Gastrocnemius medialis (tissue), 4 donors: Measurements from ENCODE around the gene HDDC2. TPM values are rescaled to one million over a fixed set of nuclear protein-coding genes. Genes with fewer than 3 reads are reported as not detected.

ENCODE experiments used
- ATAC-seq, 2 donors: fragments of 150-250 bp; one replicate each; pipeline ENCODE4 v1.9.1; 2016
- DNase-seq, 2 donors: peaks; one replicate each; pipeline ENCODE4 v3.0.0-alpha.2; 2019
- H3K27ac ChIP-seq, 4 donors: fragments of 200-600 bp; sonication (generic); 1 replicate in 1 of 4; 2 replicates in 3 of 4; pipeline ENCODE4 v1.5.1; 2016 to 2018; ENCODE audit warnings: mild to moderate bottlenecking in 2 of 4, moderate library complexity in 1 of 4
- H3K27me3 ChIP-seq, 3 donors: fragments of 200-600 bp; sonication (generic) in 2 of 3; 1 replicate in 1 of 3; 2 replicates in 2 of 3; pipeline versions ENCODE4 v1.5.1 to v1.6.0; 2016 to 2019; ENCODE audit warnings: mild to moderate bottlenecking in 1 of 3, moderate library complexity in 1 of 3
- H3K36me3 ChIP-seq, 2 donors: fragments of 200-600 bp; sonication (generic) in 1 of 2; one replicate each; pipeline ENCODE4 v1.5.1; 2017 to 2018
- H3K4me1 ChIP-seq, 2 donors: fragments of 200-600 bp; sonication (generic) in 1 of 2; one replicate each; pipeline ENCODE4 v1.5.1; 2016 to 2017; ENCODE audit warnings: mild to moderate bottlenecking in 2 of 2
- H3K4me3 ChIP-seq, 4 donors: fragments of 200-600 bp; sonication (generic) in 3 of 4; 1 replicate in 1 of 4; 2 replicates in 3 of 4; pipeline ENCODE4 v1.5.1; 2016 to 2019; ENCODE audit warnings: mild to moderate bottlenecking in 2 of 4
- H3K9me3 ChIP-seq, 3 donors: fragments of 200-600 bp; sonication (generic) in 2 of 3; 1 replicate in 1 of 3; 2 replicates in 2 of 3; pipeline ENCODE4 v1.5.1; 2016 to 2019
- POLR2A ChIP-seq, 2 donors: fragments of 450-650 bp; IDR thresholded peaks; one replicate each; pipeline ENCODE4 v1.6.1; 2017; ENCODE audit warnings: antibody characterized with exemption in 2 of 2, mild to moderate bottlenecking in 2 of 2, moderate library complexity in 2 of 2
- in situ Hi-C, 4 donors: fragments of 200-750 bp; cut with MboI; loops; one replicate each; pipeline versions ENCODE4 v1.15.0 to v1.8.0; 2017; ENCODE audit warnings: low sequenced_read_pairs in 4 of 4
- intact Hi-C: fragments of 100-400 bp; cut with DNase I; formaldehyde crosslinking; loops from one replicate; pipeline ENCODE4 v1.15.1; 2023; ENCODE audit warnings: low total_unique reads
- total RNA-seq, 4 donors: library from RNA; depleted of rRNA; stranded (reverse); fragments of >200 nt; gene quantifications; one replicate each; pipeline versions ENCODE4 v1.1.0 to v1.2.3, GENCODE V29; 2016
- TF ChIP-seq, protein P1 (sequence below), 5 experiments: fragments of 450-650 bp in 3 of 5; fragments of 200-600 bp in 2 of 5; sonication (generic) in 2 of 5; IDR thresholded peaks in 4 of 5; conservative IDR thresholded peaks in 1 of 5; 1 replicate in 4 of 5; 2 replicates in 1 of 5; pipeline ENCODE4 v1.5.1; 2016 to 2019; ENCODE audit warnings: antibody characterized with exemption in 5 of 5, mild to moderate bottlenecking in 3 of 5, moderate library complexity in 3 of 5

The HDDC2 gene
- total RNA-seq, 4 donors from 2014 or later = 54.9 to 88.3 (median 77.7) TPM

DNA sequence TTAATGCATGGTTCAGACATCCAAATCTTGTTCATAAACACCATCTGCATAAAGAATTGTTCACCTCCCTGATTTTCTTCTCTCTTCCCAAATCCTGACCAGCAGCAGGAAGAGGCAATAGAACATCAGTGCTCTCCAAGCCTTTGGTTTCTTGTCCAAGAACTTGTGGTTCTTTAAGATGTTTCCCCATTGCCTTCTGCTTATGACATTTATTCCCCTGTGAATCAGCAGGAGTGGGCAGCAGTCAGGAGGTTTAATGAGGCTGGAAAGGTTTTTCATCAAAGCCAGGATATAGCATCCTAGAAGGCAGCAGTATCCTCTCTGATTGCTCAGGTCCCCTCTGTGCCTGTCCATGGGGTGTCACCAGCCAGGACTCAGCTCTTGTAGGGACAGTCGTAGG is 5.3 kb downstream of the HDDC2 start:
- Histone ChIP-seq H3K4me3 (no peak overlapping the region), H3K27ac (peak overlapping the region in 1 of 4 donors; percentile 50), H3K27me3 (no peaks in the 10 kb centered on the region), H3K9me3 (no peaks in the 10 kb centered on the region), H3K4me1 (peaks cover 48 to 62% of the 10 kb centered on the region in 2 donors), H3K36me3 (peaks cover 0 to 35% of the 10 kb centered on the region in 2 donors)
- intact Hi-C loops (no loop called here), in situ Hi-C loops (loop anchor here in 1 of 4 donors (25.0 kb wide), 1 partner anchor 309 kb away; no protein-coding TSS in a partner anchor)
- TF ChIP-seq, protein P1, sequence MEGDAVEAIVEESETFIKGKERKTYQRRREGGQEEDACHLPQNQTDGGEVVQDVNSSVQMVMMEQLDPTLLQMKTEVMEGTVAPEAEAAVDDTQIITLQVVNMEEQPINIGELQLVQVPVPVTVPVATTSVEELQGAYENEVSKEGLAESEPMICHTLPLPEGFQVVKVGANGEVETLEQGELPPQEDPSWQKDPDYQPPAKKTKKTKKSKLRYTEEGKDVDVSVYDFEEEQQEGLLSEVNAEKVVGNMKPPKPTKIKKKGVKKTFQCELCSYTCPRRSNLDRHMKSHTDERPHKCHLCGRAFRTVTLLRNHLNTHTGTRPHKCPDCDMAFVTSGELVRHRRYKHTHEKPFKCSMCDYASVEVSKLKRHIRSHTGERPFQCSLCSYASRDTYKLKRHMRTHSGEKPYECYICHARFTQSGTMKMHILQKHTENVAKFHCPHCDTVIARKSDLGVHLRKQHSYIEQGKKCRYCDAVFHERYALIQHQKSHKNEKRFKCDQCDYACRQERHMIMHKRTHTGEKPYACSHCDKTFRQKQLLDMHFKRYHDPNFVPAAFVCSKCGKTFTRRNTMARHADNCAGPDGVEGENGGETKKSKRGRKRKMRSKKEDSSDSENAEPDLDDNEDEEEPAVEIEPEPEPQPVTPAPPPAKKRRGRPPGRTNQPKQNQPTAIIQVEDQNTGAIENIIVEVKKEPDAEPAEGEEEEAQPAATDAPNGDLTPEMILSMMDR (IDR thresholded peaks at IDR 0.05 in 4 of 5, conservative IDR thresholded peaks at IDR 0.05 in 1 of 5) = no peak
- TF ChIP-seq POLR2A (IDR thresholded peaks at IDR 0.05) = no peak
- ATAC-seq = no peak
- no peak for DNase-seq

DNA sequence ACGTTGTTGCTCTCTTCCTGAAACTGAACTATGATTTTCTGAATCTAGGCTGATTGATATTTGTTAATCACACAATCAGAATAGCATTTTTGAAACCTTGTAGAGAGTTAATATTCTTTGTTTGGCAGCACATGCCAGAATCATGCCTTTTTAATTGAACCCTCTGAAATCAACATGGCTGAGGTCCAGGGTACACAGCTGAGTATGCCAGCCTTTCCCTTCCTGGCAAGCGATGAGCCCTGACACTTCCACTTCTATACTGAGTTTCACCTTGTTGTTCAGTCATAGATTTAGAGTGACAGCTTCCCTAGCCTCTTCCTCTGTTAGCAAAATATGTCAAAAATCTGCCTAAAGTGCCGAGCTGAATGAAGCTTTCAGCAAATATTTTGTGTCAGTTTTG is 6.8 kb downstream of the HDDC2 start:
- Histone ChIP-seq H3K4me3 (no peak overlapping the region), H3K36me3 (peaks cover 0 to 35% of the 10 kb centered on the region in 2 donors), H3K27ac (peak overlapping the region; percentile 32 to 66 (median 44)), H3K27me3 (no peaks in the 10 kb centered on the region), H3K9me3 (no peaks in the 10 kb centered on the region), H3K4me1 (peaks cover 34 to 51% of the 10 kb centered on the region in 2 donors)
- in situ Hi-C loops = loop anchor here in 1 of 4 donors (25.0 kb wide), 1 partner anchor 308 kb away; no protein-coding TSS in a partner anchor
- intact Hi-C loops = loop anchor here (5.0 kb wide), 1 partner anchor 63 kb away; no protein-coding TSS in a partner anchor
- TF ChIP-seq, protein P1 (IDR thresholded peaks at IDR 0.05 in 4 of 5, conservative IDR thresholded peaks at IDR 0.05 in 1 of 5) = no peak
- no peak for TF ChIP-seq POLR2A (IDR thresholded peaks at IDR 0.05)
- DNase-seq (no peak), ATAC-seq (peak; percentile 64 to 72)

DNA sequence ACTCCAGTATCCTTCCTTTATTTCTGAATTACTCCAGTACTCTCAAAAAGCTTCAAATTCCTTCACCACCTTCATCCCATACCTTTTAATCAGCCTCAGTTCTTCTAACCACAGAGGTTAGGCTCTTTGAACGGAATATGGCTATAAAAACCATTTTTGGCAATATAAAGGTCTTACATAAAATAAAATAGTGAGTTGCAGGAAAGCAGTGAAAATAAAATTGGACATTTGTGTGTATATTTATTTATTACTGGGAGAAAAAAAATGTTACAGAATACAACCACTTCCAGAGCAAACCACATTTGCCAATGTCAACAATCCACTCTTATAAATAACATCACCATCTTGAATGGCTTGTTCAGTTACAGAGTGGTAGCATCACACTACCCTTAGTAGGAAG is 7.7 kb downstream of the HDDC2 start:
- peak overlapping the region in 2 of 4 donors; percentile 11 to 52 for H3K27ac ChIP-seq
- no peaks in the 10 kb centered on the region for H3K27me3 ChIP-seq
- peaks cover 30 to 42% of the 10 kb centered on the region in 2 donors for H3K4me1 ChIP-seq
- DNase-seq (no peak), ATAC-seq (no peak)
- H3K9me3 ChIP-seq = no peaks in the 10 kb centered on the region
- H3K4me3 ChIP-seq = no peak overlapping the region
- TF ChIP-seq, protein P1 (IDR thresholded peaks at IDR 0.05 in 4 of 5, conservative IDR thresholded peaks at IDR 0.05 in 1 of 5) = no peak
- TF ChIP-seq POLR2A (IDR thresholded peaks at IDR 0.05) = no peak
- intact Hi-C loops = loop anchor here (5.0 kb wide), 1 partner anchor 62 kb away; no protein-coding TSS in a partner anchor
- in situ Hi-C loops = loop anchor here in 1 of 4 donors (25.0 kb wide), 1 partner anchor 307 kb away; no protein-coding TSS in a partner anchor
- H3K36me3 ChIP-seq = peaks cover 0 to 28% of the 10 kb centered on the region in 2 donors

DNA sequence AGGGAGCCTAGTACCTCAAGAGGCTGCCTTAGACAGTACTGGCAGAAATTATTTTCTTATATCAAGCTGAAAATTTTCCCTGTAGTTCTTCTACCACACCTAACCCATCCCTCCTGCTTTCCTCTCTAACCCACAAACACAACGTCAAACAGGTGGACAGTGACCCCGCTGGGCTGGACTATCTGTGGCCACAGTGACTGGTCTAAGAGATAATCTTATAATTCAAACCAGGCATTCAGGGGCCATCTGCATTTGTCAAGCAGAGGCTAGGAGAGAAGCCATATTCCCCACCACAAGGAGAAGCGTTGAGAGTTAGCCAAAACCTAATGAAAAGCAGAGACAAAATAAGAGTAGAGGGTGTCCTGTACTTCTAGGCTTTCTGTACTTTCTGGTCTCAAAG is 8.2 kb downstream of the HDDC2 start:
- intact Hi-C loops = loop anchor here (5.0 kb wide), 1 partner anchor 61 kb away; no protein-coding TSS in a partner anchor
- Histone ChIP-seq H3K27me3 (no peaks in the 10 kb centered on the region), H3K27ac (peak overlapping the region in 2 of 4 donors; percentile 11 to 52), H3K4me1 (peaks cover 30 to 39% of the 10 kb centered on the region in 2 donors), H3K36me3 (peaks cover 0 to 23% of the 10 kb centered on the region in 2 donors), H3K4me3 (no peak overlapping the region), H3K9me3 (no peaks in the 10 kb centered on the region)
- no peak for DNase-seq
- in situ Hi-C loops = loop anchor here in 1 of 4 donors (25.0 kb wide), 1 partner anchor 306 kb away; no protein-coding TSS in a partner anchor
- no peak for ATAC-seq
- TF ChIP-seq, protein P1 (IDR thresholded peaks at IDR 0.05 in 4 of 5, conservative IDR thresholded peaks at IDR 0.05 in 1 of 5) = no peak
- TF ChIP-seq POLR2A (IDR thresholded peaks at IDR 0.05) = no peak
